HepG2 (cell line): ENCODE results near the gene CDH13. TPM values are rescaled to one million over a fixed set of nuclear protein-coding genes. Genes with fewer than 3 reads are reported as not detected.

Source experiments
- ATAC-seq: fragments of 200-7000 bp; cut with Tn5 transposase; 3 replicates; pipeline ENCODE4 v1.9.1; 2020; ENCODE audit warnings: mild to moderate bottlenecking, moderate library complexity
- BruUV-seq: library from RNA; stranded (reverse); fragments of 400-500 nt; replicated peaks from 2 replicates; lab custom pipeline; 2021; lab: Mats Ljungman, UMichigan
- CTCF ChIA-PET: fragments of 300-600 bp; formaldehyde crosslinking; extraction: SDS; loops from one replicate; lab custom pipeline; 2021; ENCODE audit warnings: low total read pairs, inconsistent platforms, low intra/inter-chr PET ratio; lab: Yijun Ruan, JAX
- POLR2A ChIA-PET: fragments of 350-600 bp; sonication (Branson Sonifier 250); formaldehyde crosslinking; loops from one replicate; lab custom pipeline; 2020; ENCODE audit warnings: antibody characterized with exemption, inconsistent platforms; lab: Yijun Ruan, JAX
- DNase-seq: peaks from one replicate; pipeline ENCODE4 v3.0.0-alpha.2; 2015; ENCODE audit warnings: low spot score
- FAIRE-seq: peaks from 3 replicates; lab custom pipeline; 2011; peaks lifted over from hg19 to GRCh38; lab: Jason Lieb, UNC
- H2AFZ ChIP-seq: one replicate; pipeline ENCODE4 v1.6.1; 2011; ENCODE audit warnings: low read length, inconsistent platforms
- H3K27ac ChIP-seq: fragments of 300-600 bp; 3 replicates; pipeline ENCODE4 v1.8.0; 2011; ENCODE audit warnings: mixed run types, mild to moderate bottlenecking, mixed read lengths, low read length, inconsistent platforms; ENCODE audit not compliant: insufficient read depth; ENCODE audit errors: extremely low read length
- H3K27me3 ChIP-seq, 2 experiments: fragments of 200-600 bp in 1 of 2; 2 replicates in 1 of 2; 3 replicates in 1 of 2; pipeline versions ENCODE4 v1.6.0 to v1.8.0; 2011; ENCODE audit warnings: low read length in 2 of 2, mild to moderate bottlenecking in 2 of 2, moderate library complexity in 2 of 2, inconsistent platforms in 1 of 2; ENCODE audit not compliant: insufficient read depth in 2 of 2, control insufficient read depth in 1 of 2
- H3K36me3 ChIP-seq, 2 experiments: fragments of 200-600 bp in 1 of 2; replicated peaks in 1 of 2; 2 replicates in 1 of 2; 3 replicates in 1 of 2; pipeline versions ENCODE4 v1.5.1 to v1.8.0; 2011; ENCODE audit warnings: low read length in 2 of 2, inconsistent platforms in 1 of 2; ENCODE audit not compliant: insufficient read depth in 2 of 2, control insufficient read depth in 1 of 2
- H3K4me1 ChIP-seq: 2 replicates; pipeline ENCODE4 v1.5.1; 2012; ENCODE audit warnings: low read length, inconsistent platforms; ENCODE audit not compliant: insufficient read depth
- H3K4me2 ChIP-seq: 2 replicates; pipeline ENCODE4 v1.6.0; 2011; ENCODE audit warnings: low read depth, low read length, inconsistent platforms
- H3K4me3 ChIP-seq, 3 experiments: fragments of 200-600 bp in 1 of 3; sonication (generic), shearing (Covaris generic) in 1 of 3; replicated peaks in 1 of 3; 2 replicates each; pipeline ENCODE4 v1.5.1; 2011 to 2016; ENCODE audit warnings: low read length in 3 of 3, inconsistent platforms in 2 of 3, low read depth in 2 of 3, mild to moderate bottlenecking in 2 of 3, control low read depth in 1 of 3, mixed read lengths in 1 of 3; ENCODE audit not compliant: insufficient read depth in 1 of 3
- H3K79me2 ChIP-seq: one replicate; pipeline ENCODE4 v1.6.1; 2011; ENCODE audit warnings: low read length, inconsistent platforms; ENCODE audit not compliant: insufficient read depth
- H3K9ac ChIP-seq: 2 replicates; pipeline ENCODE4 v1.6.0; 2011; ENCODE audit warnings: mild to moderate bottlenecking, low read depth, low read length, inconsistent platforms; ENCODE audit not compliant: insufficient read depth
- H3K9me3 ChIP-seq: 2 replicates; pipeline ENCODE4 v1.5.1; 2012; ENCODE audit warnings: mild to moderate bottlenecking, low read length
- H4K20me1 ChIP-seq: 2 replicates; pipeline ENCODE4 v1.6.0; 2011; ENCODE audit warnings: inconsistent platforms, mild to moderate bottlenecking, low read length, moderate library complexity; ENCODE audit not compliant: insufficient read depth
- AKAP8 ChIP-seq: sonication (generic); formaldehyde crosslinking; IDR thresholded peaks from 2 replicates; pipeline ENCODE4 v1.5.1; 2020; ENCODE audit warnings: mild to moderate bottlenecking, missing genetic modification reagents
- ATRX ChIP-seq: sonication (generic); formaldehyde crosslinking; IDR thresholded peaks from 2 replicates; pipeline ENCODE4 v1.4.0; 2020; ENCODE audit warnings: missing genetic modification reagents, borderline replicate concordance
- CEBPG ChIP-seq: IDR thresholded peaks from 2 replicates; pipeline ENCODE4 v1.6.1; 2016
- FOXK2 ChIP-seq: fragments of 450-650 bp; IDR thresholded peaks from 2 replicates; pipeline ENCODE4 v1.6.1; 2016
- KAT2B ChIP-seq: fragments of 150-350 bp; IDR thresholded peaks from 2 replicates; pipeline ENCODE4 v1.6.1; 2014; ENCODE audit warnings: low read depth, low read length, borderline replicate concordance
- MYNN ChIP-seq: sonication (generic); formaldehyde crosslinking; IDR thresholded peaks from 2 replicates; pipeline ENCODE4 v1.4.0; 2020; ENCODE audit warnings: mild to moderate bottlenecking, low read depth, missing genetic modification reagents
- NFYC ChIP-seq: IDR thresholded peaks from 2 replicates; pipeline ENCODE4 v1.6.1; 2016; ENCODE audit warnings: missing genetic modification reagents, missing compliant biosample characterization
- RARA ChIP-seq: IDR thresholded peaks from 2 replicates; pipeline ENCODE4 v1.6.1; 2016; ENCODE audit warnings: missing genetic modification reagents, missing compliant biosample characterization
- ZBTB3 ChIP-seq: sonication (generic); formaldehyde crosslinking; IDR thresholded peaks from 2 replicates; pipeline ENCODE4 v1.4.0; 2020; ENCODE audit warnings: low read depth, mild to moderate bottlenecking, moderate library complexity, missing genetic modification reagents, borderline replicate concordance
- ZNF549 ChIP-seq: sonication (generic); formaldehyde crosslinking; IDR thresholded peaks from 2 replicates; pipeline ENCODE4 v1.5.0; 2020; ENCODE audit warnings: missing genetic modification reagents
- WGBS: methylation state at CpG from one replicate; pipeline ENCODE4 v1.1.6; 2017; ENCODE audit warnings: low lambda C conversion rate; 5-methylcytosine and 5-hydroxymethylcytosine counted together
- in situ Hi-C: cut with HindIII; loops from 2 replicates; pipeline ENCODE4 v1.10.0; 2017; ENCODE audit warnings: low pct_unique_long_range_greater_than_20kb; ENCODE audit not compliant: extremely low pct_ligation_motif_present
- intact Hi-C: fragments of 100-400 bp; cut with micrococcal nuclease; formaldehyde crosslinking; loops from one replicate; pipeline ENCODE4 v1.10.0; 2022; ENCODE audit not compliant: unreplicated experiment
- polyA plus RNA-seq, 8 experiments: library from polyadenylated mRNA; depleted of rRNA in 3 of 8; stranded (reverse) in 7 of 8; unstranded in 1 of 8; fragments of >200 nt; fragmentation: Illumina TruSeq in 4 of 8; extraction: Trizol in 4 of 8; gene quantifications; 2 replicates each; pipeline versions ENCODE4 v1.2.1 to v1.2.3, GENCODE V29; 2011 to 2016; ENCODE audit warnings: low read depth in 4 of 8, missing spikeins in 1 of 8, mixed read lengths in 1 of 8; ENCODE audit not compliant: insufficient read depth in 1 of 8
- total RNA-seq, 5 experiments: library from RNA; depleted of rRNA; stranded (reverse); fragments of >200 nt; fragmentation: Illumina TruSeq; extraction: Trizol; gene quantifications; 2 replicates each; pipeline ENCODE4 v1.2.3, GENCODE V29; 2016; ENCODE audit warnings: low read depth in 1 of 5
- TF ChIP-seq, protein P1 (sequence below): sonication (generic); formaldehyde crosslinking; IDR thresholded peaks from 2 replicates; pipeline ENCODE4; 2020; ENCODE audit warnings: missing genetic modification reagents, mild to moderate bottlenecking, borderline replicate concordance
- TF ChIP-seq, protein P2 (sequence below): IDR thresholded peaks from 2 replicates; pipeline ENCODE4 v1.6.1; 2016; ENCODE audit warnings: low read depth
- TF ChIP-seq, protein P3 (sequence below): sonication (generic); formaldehyde crosslinking; IDR thresholded peaks from 2 replicates; pipeline ENCODE4 v1.4.0; 2020; ENCODE audit warnings: missing genetic modification reagents, borderline replicate concordance

The CDH13 gene
- total and polyA plus RNA-seq, 2 of the 13 experiments (the other 11 are each of a cell fraction or from before 2014, with no cell fraction given), result not detected

DNA sequence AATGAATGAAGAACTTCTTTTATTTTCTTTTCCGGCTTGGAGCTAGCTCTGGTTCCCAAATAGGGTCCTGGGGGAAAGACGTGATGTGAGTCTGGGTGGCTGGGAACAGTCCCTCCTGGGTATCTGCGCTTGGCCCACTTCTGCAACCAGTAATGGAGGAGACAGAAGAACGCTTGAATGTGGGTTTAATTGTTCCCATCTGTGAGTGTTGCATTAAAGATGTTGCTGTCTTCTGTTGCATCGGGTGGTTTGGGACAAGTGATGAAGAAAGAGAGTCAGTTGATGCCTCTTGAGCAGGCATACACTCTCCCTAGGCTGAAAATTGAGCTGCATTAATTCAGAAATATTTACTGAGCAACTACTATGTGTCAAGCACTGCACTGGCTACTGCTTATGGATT, 511.1 kb downstream of the CDH13 start:
- H2AFZ ChIP-seq, result no peak overlapping the region
- H3K79me2 ChIP-seq, result no peaks in the 10 kb centered on the region
- H3K27me3 ChIP-seq, result no peaks in the 10 kb centered on the region; a peak in 1 of 5 replicates
- no peaks in the 10 kb centered on the region for H3K9me3 ChIP-seq
- ATAC-seq (no peak), FAIRE-seq (no peak), DNase-seq (no peak)
- H3K36me3 ChIP-seq, result no peaks in the 10 kb centered on the region
- in situ Hi-C loops (no loop called here), intact Hi-C loops (no loop called here)
- BruUV-seq, result no TSS peak
- CTCF ChIA-PET, result no interaction called here
- TF ChIP-seq ZNF549 (CRISPR knock-in tag), result no peak
- no peak for TF ChIP-seq CEBPG (CRISPR knock-in tag)
- TF ChIP-seq, protein P1, sequence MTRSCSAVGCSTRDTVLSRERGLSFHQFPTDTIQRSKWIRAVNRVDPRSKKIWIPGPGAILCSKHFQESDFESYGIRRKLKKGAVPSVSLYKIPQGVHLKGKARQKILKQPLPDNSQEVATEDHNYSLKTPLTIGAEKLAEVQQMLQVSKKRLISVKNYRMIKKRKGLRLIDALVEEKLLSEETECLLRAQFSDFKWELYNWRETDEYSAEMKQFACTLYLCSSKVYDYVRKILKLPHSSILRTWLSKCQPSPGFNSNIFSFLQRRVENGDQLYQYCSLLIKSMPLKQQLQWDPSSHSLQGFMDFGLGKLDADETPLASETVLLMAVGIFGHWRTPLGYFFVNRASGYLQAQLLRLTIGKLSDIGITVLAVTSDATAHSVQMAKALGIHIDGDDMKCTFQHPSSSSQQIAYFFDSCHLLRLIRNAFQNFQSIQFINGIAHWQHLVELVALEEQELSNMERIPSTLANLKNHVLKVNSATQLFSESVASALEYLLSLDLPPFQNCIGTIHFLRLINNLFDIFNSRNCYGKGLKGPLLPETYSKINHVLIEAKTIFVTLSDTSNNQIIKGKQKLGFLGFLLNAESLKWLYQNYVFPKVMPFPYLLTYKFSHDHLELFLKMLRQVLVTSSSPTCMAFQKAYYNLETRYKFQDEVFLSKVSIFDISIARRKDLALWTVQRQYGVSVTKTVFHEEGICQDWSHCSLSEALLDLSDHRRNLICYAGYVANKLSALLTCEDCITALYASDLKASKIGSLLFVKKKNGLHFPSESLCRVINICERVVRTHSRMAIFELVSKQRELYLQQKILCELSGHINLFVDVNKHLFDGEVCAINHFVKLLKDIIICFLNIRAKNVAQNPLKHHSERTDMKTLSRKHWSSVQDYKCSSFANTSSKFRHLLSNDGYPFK (CRISPR knock-in tag), result 0 out of 2 replicates have a peak, but pooled peaks have one; percentile 9
- H3K4me2 ChIP-seq, result peak overlapping the region; percentile 69
- 0 out of 6 replicates have a peak overlapping the region, but pooled peaks of 1 of the 3 experiments have one; percentile 39 for H3K4me3 ChIP-seq
- WGBS, result 81% methylated on average over 5 of the region's 5 CpGs
- no peak overlapping the region for H3K27ac ChIP-seq
- no peaks in the 10 kb centered on the region for H4K20me1 ChIP-seq
- POLR2A ChIA-PET, result no interaction called here
- H3K9ac ChIP-seq, result no peak overlapping the region
- peaks cover 25% of the 10 kb centered on the region for H3K4me1 ChIP-seq

DNA sequence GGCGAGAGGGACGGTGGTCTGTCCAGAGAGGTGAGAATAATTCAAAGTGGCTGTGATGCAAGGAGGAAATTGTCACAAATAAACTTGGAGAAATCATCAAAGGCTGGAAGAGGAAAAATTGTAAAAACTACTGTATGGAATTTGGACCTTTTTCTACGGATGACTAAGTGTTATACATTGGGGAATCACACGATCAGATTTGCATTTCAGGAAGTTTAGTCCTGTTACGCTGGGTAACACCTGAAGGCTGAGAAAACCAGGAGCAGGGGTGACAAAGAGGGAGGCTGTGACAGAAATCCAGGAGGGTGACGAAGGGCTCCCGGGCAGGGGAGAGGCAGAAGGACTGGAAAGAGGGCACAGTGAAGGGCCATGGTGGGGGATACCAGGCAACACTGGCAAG, 511.7 kb downstream of the CDH13 start:
- no peak overlapping the region for H2AFZ ChIP-seq
- H3K36me3 ChIP-seq, result no peaks in the 10 kb centered on the region
- no peak overlapping the region for H3K27ac ChIP-seq
- peaks cover 25% of the 10 kb centered on the region for H3K4me1 ChIP-seq
- 42% methylated on average over 7 of the region's 7 CpGs for WGBS
- no peaks in the 10 kb centered on the region for H4K20me1 ChIP-seq
- ATAC-seq (no peak), FAIRE-seq (no peak), DNase-seq (no peak)
- H3K9me3 ChIP-seq, result no peaks in the 10 kb centered on the region
- H3K27me3 ChIP-seq, result no peaks in the 10 kb centered on the region; a peak in 1 of 5 replicates
- H3K9ac ChIP-seq, result no peak overlapping the region
- ChIA-PET CTCF (no interaction called here), POLR2A (no interaction called here)
- no peaks in the 10 kb centered on the region for H3K79me2 ChIP-seq
- intact Hi-C loops, result no loop called here
- H3K4me3 ChIP-seq, result no peak overlapping the region
- H3K4me2 ChIP-seq, result no peak overlapping the region
- in situ Hi-C loops, result no loop called here
- BruUV-seq, result no TSS peak
- TF ChIP-seq ZBTB3 (CRISPR knock-in tag) (no peak), AKAP8 (CRISPR knock-in tag) (no peak), MYNN (CRISPR knock-in tag) (no peak), KAT2B (no peak), ATRX (CRISPR knock-in tag) (no peak), FOXK2 (no peak), NFYC (CRISPR knock-in tag) (no peak), RARA (no peak)
- TF ChIP-seq, protein P2, sequence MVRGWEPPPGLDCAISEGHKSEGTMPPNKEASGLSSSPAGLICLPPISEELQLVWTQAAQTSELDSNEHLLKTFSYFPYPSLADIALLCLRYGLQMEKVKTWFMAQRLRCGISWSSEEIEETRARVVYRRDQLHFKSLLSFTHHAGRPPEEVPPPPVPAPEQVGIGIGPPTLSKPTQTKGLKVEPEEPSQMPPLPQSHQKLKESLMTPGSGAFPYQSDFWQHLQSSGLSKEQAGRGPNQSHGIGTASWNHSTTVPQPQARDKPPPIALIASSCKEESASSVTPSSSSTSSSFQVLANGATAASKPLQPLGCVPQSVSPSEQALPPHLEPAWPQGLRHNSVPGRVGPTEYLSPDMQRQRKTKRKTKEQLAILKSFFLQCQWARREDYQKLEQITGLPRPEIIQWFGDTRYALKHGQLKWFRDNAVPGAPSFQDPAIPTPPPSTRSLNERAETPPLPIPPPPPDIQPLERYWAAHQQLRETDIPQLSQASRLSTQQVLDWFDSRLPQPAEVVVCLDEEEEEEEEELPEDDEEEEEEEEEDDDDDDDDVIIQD (CRISPR knock-in tag), result no peak
- TF ChIP-seq, protein P3, sequence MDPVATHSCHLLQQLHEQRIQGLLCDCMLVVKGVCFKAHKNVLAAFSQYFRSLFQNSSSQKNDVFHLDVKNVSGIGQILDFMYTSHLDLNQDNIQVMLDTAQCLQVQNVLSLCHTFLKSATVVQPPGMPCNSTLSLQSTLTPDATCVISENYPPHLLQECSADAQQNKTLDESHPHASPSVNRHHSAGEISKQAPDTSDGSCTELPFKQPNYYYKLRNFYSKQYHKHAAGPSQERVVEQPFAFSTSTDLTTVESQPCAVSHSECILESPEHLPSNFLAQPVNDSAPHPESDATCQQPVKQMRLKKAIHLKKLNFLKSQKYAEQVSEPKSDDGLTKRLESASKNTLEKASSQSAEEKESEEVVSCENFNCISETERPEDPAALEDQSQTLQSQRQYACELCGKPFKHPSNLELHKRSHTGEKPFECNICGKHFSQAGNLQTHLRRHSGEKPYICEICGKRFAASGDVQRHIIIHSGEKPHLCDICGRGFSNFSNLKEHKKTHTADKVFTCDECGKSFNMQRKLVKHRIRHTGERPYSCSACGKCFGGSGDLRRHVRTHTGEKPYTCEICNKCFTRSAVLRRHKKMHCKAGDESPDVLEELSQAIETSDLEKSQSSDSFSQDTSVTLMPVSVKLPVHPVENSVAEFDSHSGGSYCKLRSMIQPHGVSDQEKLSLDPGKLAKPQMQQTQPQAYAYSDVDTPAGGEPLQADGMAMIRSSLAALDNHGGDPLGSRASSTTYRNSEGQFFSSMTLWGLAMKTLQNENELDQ (CRISPR knock-in tag), result no peak
